Measurements from ENCODE around the gene C19orf85.
A peak's percentile ranks its signal among the peaks of the same experiment; 100 is the strongest.
"Not testable (repeated sequence)": the region's sequence is repeated elsewhere in the genome, so short reads cannot be mapped to it uniquely, and the experiment has no call there.

The C19orf85 gene

DNA sequence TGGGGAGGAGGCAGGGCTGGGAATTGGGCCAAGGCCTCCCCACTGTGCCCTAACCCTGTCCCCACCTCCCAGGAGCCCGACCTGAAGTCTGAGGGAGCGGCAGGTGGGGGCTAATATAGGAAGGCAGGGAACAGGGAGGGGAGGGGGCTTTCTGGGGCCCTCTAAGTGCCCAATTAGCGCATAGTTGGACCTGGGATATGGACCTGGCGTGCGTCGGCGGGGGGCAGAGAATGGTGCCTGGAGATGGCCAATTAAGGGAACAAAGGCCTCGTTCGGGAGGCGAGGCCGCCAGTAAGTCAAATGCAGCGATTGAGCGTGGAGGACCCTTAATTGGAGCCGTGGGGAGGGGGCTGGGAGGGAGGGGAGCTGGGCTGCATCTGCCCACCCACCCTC, at the start of gene C19orf85:
TSS of gene C19orf85 (minus strand) at position 90 of the 393 bp plus-strand sequence. CDS start 197 bp downstream, outside the sequence.
- DNase-seq (ENCODE audit: low read depth), result no peak

- no peak for DNase-seq (ENCODE audit: low read depth)
Measured at GRCh38 chr19:55508120-55508519, 43.6 kb upstream of the C19orf85 start.

DNA sequence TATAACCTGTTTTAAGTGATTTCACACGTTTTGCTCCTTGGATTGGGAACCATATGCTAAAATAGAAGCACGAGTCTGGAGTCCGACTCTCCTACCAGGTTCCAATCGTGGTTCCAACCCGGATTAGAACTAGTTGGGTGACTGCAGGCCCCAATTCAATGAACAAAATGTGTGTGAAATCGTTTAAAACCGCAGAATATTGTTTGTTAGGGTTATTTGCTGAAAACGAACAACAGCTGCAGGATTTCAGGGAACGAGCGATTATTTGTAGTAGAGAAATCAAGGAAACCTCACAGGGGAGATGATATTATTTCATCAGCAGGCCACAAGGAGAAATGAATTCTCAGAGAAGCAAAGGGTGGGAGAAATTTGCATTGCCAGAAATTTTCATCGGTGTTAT, 40.4 kb upstream of the C19orf85 start:
- no peak for DNase-seq (ENCODE audit: low read depth)

- DNase-seq (ENCODE audit: low read depth), result no peak
Measured at GRCh38 chr19:55504252-55504603, 39.7 kb upstream of the C19orf85 start.

DNA sequence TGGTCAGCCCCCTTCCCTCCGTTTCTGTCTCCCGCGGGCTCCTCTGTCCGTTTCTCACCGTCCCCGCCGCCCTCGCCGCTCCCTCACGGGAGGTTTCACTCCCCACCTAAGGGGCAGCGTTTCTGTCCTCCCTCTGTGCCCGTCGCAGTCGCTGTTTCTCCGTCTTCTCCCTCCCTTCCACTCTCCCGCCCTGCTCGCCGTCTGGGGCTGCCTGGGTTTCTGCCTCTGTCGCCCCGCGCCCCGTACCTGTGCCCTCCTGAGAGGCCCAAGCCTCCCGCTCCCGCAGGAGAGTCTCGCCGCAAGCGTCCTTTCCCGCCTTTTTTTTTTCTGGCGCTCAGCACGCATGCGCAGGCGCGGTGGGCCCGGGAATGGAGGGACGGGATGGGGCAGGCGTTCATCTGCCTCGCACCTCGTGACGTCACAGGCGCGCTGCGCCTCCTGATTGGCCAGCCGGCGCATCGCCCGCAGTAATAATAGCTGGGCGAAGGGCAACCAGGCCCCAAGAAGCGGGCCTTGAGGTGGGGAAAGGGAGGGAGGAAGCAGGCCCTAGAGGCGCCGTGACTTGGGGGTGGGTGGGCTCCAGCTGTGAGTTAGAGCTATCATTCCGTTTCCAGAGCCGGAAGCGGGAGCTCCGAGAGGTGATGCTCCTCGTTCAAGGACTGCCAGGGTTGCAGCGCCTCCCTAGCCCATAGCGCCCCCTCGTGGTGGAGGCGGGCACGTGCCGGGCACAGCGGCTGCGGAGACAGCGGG, 39.1 kb upstream of the C19orf85 start:
- DNase-seq (ENCODE audit: low read depth), result peak; percentile 97

DNA sequence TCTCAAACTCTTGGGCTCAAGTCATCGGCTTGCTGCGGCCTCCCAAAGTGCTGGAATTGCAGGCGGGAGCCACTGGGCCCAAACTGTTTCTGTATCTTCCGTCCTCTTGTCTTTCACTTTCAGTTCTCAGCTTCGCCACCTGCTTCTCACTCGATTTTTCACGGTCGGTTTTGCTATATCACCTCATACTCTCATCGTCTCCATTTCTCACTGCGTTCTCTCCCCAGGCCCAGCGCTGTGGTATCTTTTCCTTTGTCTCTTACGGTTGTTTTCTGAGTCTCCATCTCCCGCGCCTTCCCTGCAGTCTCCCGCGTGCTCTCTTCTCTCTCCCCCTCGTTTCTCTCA, 38.6 kb upstream of the C19orf85 start:
- no peak for DNase-seq (ENCODE audit: low read depth)

DNA sequence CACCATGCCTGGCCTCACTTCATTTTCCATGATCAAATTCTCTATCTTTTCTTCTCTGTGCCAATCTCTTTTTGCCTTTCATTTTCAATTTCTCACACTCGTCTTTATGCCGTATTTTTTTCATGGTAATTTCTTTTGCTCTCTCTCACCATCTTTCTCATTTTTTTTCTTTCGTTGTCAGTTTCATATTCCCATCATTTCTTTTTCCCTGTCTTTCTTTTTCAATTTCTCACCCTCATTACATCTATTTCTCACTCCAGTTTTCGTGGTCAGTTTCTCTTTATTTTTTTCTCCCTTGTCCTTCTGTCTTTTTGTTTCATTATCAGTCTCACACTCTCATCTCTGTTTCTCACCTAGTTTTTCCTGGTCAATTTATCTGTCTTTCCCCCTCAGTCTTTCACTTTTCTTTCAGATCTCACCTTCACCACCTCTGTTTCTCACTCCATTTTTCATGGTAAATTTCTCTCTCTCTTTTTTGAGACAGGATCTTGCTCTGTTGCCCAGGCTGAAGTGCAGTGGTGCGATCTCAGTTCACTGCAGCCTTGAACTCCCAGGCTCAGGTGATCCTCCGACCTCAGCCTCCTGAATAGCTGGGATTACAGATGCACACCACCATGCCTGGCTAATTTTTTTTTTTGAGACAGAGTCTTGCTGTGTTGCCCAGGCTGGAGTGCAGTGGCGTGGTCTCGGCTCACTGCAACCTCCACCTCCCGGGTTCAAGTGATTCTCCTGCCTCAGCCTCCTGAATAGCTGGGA, 37.8 kb upstream of the C19orf85 start:
- no peak for DNase-seq (ENCODE audit: low read depth)

DNA sequence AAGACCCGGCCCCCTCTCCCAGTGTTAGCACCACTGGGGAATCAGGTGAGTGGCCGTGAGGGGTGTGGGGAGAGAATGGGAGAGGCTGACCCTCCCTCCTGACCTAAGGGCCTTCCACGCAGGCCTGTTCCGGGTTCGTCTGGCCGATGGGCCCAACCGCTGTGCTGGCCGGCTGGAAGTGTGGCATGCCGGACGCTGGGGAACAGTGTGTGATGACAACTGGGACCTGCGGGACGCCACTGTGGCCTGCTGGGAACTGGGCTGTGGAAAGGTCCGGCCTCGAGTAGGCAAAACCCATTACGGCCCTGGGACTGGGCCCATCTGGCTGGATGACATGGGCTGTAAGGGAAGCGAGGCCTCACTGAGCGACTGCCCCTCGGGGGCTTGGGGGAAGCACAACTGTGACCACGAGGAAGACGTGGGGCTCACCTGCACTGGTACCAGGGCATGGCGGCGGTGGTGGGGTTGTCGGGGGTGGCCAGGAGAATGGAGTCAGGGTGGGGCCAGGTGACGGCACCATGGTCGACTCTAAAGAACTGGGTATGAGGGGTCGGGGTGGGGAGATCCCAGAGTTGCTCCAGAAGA, 35.9 kb upstream of the C19orf85 start:
- no peak for DNase-seq (ENCODE audit: low read depth)

GRCh38 chr19:55498246-55498840, 33.8 kb upstream of the C19orf85 start:
- DNase-seq (ENCODE audit: low read depth), result no peak

DNA sequence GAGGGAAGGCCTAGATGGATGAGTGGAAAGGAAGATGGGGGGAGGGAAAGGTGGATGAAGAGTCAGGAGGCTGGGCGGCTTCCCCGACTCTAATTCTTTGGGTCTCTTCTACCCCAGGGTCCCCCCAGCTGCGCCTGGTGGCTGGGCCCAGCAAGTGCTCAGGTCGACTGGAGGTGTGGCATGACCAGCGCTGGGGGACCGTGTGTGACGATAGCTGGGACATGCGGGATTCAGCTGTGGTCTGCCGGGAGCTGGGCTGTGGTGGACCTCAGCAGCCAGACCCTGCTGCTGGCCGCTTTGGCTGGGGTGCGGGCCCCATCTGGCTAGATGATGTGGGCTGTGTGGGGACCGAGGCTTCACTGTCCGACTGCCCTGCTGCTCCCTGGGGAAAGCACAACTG, 33.2 kb upstream of the C19orf85 start:
- DNase-seq (ENCODE audit: low read depth), result no peak

DNA sequence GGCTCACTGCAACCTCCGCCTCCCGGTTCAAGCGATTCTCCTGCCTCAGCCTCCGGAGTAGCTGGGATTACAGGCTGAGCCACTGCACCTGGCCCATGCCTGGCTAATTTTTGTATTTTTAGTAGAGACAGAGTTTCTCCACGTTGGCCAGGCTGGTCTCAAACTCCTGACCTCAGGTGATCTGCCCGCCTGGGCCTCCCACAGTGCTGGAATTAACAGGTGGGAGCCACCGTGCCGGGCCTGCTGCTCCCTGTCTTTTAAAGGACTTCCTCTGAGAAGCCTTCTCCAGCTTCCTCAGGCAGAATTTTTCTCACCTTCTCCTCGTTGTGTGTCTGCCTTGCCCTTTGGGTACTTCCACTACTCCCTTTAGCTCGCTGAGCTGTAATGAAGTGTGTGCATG, 32.3 kb upstream of the C19orf85 start:
- DNase-seq (ENCODE audit: low read depth), result not testable (repeated sequence)

GRCh38 chr19:55495646-55496349, 31.2 kb upstream of the C19orf85 start:
- no peak for DNase-seq (ENCODE audit: low read depth)

DNA sequence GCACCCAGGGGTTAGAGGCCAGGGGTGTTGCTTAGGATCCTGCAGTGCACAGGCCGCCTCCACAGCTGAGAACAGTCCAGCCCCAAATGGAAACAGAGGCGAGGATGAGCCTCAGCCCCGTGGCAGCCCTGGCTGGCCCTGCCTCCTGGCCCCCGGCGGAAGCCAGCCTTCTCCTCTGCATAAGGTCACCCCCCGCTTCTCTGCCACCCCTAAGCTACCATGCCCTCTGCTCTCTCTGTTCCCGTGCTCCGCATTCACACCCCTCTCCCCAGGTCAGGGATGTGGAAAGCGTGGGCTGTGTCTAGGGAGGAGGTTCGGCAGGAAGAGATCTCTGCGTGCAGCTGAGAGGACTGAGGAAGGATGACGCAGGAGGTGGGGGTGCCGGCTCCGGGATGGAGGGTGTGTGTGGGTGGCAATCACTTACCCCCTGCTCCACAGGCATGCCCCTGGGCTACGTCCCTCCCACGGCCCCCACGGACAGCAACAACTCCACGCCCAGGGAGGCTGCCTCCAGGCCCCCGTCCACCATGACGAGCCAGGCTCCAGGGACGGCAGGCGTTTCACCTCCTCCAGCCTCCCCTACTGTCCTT, 29.7 kb upstream of the C19orf85 start:
- DNase-seq (ENCODE audit: low read depth), result no peak

DNA sequence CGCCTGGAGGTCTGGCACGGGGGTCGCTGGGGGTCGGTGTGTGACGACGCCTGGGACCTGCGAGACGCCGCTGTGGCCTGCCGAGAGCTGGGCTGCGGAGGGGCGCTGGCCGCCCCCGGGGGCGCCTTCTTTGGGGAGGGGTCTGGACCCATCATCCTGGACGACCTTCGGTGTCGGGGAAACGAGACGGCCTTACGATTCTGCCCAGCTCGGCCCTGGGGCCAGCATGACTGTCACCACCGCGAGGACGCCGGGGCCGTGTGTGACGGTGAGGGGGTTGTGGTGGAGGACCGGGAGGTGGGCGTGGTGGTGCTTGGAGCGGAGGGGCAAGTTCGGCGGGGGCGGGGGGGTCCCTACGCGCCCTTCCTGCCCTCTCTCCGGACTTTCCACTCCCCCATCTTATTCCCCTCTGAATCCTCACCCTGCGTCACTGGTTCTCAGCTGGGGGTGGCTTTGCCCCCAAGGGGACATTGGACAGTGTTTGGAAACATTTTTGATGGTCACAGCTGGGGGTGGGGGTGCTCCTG, 29.2 kb upstream of the C19orf85 start:
- DNase-seq (ENCODE audit: low read depth), result no peak

GRCh38 chr19:55493052-55493644, 28.6 kb upstream of the C19orf85 start:
- no peak for DNase-seq (ENCODE audit: low read depth)

- no peak for DNase-seq (ENCODE audit: low read depth)
Measured at GRCh38 chr19:55492362-55492944, 27.9 kb upstream of the C19orf85 start.

DNA sequence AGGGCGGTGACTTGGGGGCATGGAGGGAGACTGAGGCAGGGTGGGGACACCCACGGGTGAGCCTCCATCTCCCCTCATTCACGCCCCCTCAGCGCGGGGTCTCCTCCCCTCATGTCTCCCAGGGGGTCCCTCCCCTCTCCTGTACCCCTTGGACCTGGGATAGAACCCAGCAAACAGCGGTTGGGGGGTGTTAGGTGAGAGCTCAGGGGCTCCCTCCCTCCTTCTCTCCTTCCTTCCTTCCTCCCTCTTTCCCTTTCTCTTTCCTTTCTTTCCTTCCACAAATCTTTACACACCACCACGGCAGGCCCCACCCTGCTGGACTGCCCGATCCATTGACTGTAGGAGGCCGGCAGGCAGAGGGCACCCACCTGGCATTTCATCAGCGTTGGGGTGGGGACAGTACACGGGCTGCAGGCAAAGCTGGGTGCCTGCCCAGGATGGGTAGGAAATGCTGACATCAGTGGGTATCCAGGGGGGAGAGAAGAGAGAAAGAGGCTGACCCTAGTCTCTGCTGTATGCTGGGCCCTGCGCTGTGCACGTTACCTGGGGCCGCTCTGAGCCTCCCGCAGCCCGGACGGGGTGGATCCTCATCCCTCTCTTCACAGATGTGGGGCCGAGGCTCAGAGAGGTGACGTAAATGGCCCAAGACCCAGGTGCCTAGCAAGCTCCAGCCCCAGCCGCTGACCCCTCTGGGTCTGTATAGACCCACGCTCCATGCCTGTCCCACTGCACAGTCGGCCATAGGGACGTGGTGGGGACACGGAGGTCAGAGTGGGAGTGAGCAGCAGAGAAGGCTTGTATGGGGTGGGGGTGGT, 27.2 kb upstream of the C19orf85 start:
- no peak for DNase-seq (ENCODE audit: low read depth)

DNA sequence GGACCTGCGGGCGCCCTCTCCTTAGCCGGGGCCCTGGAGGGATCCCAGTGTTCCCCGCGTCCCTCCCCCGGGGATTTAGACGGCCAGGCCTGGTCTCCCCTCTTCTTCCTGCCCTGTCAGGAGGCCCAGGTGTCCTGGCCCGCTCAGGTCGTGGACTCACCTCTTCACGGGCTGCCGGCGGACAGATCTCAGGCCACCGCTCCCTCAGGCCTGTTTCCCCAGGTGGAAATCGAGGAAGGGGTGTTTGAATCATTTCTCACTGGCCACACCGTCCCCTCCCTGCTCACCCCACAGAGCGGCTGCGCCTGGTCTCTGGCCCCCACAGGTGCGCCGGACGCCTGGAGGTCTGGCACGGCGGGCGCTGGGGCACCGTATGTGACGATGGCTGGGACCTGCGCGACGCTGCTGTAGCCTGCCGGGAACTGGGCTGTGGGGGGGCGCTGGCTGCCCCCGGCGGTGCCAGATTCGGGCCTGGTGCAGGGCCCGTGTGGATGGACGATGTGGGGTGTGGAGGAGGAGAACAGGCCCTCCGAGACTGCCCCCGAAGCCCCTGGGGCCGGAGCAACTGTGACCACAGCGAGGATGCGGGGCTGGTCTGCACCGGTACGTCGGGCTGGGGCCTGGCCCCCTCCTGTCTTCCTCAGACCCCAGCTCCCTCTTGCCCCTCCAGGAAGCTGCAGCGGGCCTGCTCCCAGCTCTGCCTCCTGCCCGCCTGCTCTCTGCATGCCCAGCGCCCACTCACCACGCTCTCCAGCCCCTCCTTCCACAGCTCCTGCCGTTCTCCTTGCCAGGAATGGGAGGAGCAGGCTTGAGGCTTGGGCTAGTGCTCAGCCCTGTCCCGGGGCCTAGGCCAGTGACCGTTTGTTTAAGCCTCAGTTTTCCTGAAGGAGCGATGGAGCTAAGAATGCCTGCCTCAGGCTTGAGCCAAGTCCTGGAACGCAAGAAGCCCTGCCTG, 26.2 kb upstream of the C19orf85 start:
- DNase-seq (ENCODE audit: low read depth), result no peak
